NCI-H128 (cell line): ENCODE measurements around the gene SPNS1.
"Not testable (repeated sequence)": the region's sequence is repeated elsewhere in the genome, so short reads cannot be mapped to it uniquely, and the experiment has no call there.

Source experiments
- DNase-seq: peaks from one replicate; lab custom pipeline; 2025; ENCODE audit not compliant: unreplicated experiment; lab: John Stamatoyannopoulos, UW

The SPNS1 gene

GRCh38 chr16:28958216-28958615 is 16.4 kb upstream of the SPNS1 start:
- no peak for DNase-seq

GRCh38 chr16:28958836-28959235 is 15.7 kb upstream of the SPNS1 start:
- DNase-seq: no peak

- no peak for DNase-seq
These were observed 10.5 kb upstream of the SPNS1 start for GRCh38 chr16:28964072-28964471.

- DNase-seq: no peak
These were observed 10.1 kb upstream of the SPNS1 start for GRCh38 chr16:28964496-28964895.

- DNase-seq: no peak
These were observed 7.4 kb upstream of the SPNS1 start for GRCh38 chr16:28967156-28967555.

- not testable (repeated sequence) for DNase-seq
These were observed 4.9 kb upstream of the SPNS1 start for GRCh38 chr16:28969696-28970095.

GRCh38 chr16:28974007-28974436 is 556 bp upstream of the SPNS1 start:
- DNase-seq: peak; percentile 36

- no peak for DNase-seq
These were observed 601 bp downstream of the SPNS1 start for GRCh38 chr16:28975158-28975599.

- DNase-seq: no peak
These were observed 3.4 kb downstream of the SPNS1 start for GRCh38 chr16:28977703-28978662.

GRCh38 chr16:28980330-28980729 is 5.8 kb downstream of the SPNS1 start:
- not testable (repeated sequence) for DNase-seq

- no peak for DNase-seq
These were observed 6.4 kb downstream of the SPNS1 start for GRCh38 chr16:28980929-28981328.

GRCh38 chr16:28981517-28981916 is 6.9 kb downstream of the SPNS1 start:
- no peak for DNase-seq

GRCh38 chr16:28982418-28982817 is 7.8 kb downstream of the SPNS1 start:
- DNase-seq: no peak

GRCh38 chr16:28982949-28983348 is 8.4 kb downstream of the SPNS1 start:
- no peak for DNase-seq

- DNase-seq: no peak
These were observed 9.1 kb downstream of the SPNS1 start for GRCh38 chr16:28983644-28984043.

- DNase-seq: no peak
These were observed 9.5 kb downstream of the SPNS1 start for GRCh38 chr16:28984091-28984490.

- DNase-seq: no peak
These were observed 10.1 kb downstream of the SPNS1 start, which contains the start of gene LAT for GRCh38 chr16:28984619-28985135. LAT (plus strand) TSS chr16:28985052; CDS start chr16:28985418, 366 bp downstream.

GRCh38 chr16:28985211-28986041 is 10.8 kb downstream of the SPNS1 start:
- no peak for DNase-seq

GRCh38 chr16:28986046-28986445 is 11.5 kb downstream of the SPNS1 start:
- no peak for DNase-seq

- DNase-seq: no peak
These were observed 11.9 kb downstream of the SPNS1 start for GRCh38 chr16:28986492-28986891.

GRCh38 chr16:28987170-28987853 is 12.7 kb downstream of the SPNS1 start:
- DNase-seq: no peak
